HG03280 (cell line): ENCODE measurements around the gene BIRC7.

Experiments used
- ATAC-seq: cut with Tn5 transposase; IDR thresholded peaks from one replicate; pipeline ENCODE4 v1.9.1; 2021; ENCODE audit warnings: mild to moderate bottlenecking, moderate library complexity; ENCODE audit not compliant: unreplicated experiment

Gene BIRC7

DNA sequence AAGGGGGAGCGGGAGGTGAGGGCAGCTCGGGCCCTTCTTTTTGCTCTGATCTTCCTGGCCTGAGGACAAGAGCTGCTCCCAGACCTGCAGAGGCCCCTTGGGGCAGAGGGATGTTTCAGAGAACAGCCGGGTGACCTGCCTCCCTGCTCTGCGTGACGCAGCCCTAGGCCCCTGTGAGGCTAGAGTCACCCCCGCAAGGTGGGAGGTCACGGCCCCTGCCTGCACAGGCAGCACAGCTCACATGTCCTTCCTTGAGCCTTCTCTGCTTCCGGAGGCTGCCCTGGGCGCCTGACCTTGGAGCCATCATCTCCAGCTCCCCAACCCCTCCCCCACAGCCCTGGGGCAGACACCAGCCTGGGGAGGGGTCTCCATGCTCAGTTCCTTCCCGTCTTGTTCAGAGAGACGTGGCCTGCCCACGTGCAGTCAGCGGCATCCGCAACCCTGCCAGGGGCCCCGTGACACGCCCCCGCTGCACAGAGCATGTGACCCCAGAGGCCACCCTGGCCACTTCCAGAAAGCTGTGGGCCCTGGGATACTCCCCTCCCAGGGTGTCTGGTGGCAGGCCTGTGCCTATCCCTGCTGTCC lies at the start of gene BIRC7:
Gene BIRC7, plus strand, starts transcription at position 507 of the 585 bp plus-strand sequence. CDS start 192 bp downstream, outside the sequence.
- no peak for ATAC-seq

DNA sequence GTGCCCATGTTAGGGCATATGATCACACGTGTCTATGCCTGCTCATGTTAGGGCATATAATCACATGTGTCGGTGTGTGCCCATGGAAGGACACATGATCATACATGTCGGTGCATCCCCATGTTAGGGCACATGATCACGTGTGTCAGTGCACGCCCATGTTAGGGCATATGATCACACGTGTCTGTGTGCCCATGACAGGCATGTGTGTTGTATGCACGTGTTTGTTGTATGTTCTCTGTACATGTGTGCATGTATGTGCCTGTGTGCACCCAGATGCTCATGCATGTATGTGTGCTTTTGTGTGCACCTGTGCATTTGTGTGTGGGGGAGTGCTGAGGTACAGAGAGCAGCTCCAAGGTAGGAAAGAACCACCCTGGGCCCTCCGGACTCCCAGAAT lies 49.6 kb upstream of the BIRC7 start:
- ATAC-seq, result no peak

GRCh38 chr20:63186528-63187316 lies 49.0 kb upstream of the BIRC7 start:
- no peak for ATAC-seq

DNA sequence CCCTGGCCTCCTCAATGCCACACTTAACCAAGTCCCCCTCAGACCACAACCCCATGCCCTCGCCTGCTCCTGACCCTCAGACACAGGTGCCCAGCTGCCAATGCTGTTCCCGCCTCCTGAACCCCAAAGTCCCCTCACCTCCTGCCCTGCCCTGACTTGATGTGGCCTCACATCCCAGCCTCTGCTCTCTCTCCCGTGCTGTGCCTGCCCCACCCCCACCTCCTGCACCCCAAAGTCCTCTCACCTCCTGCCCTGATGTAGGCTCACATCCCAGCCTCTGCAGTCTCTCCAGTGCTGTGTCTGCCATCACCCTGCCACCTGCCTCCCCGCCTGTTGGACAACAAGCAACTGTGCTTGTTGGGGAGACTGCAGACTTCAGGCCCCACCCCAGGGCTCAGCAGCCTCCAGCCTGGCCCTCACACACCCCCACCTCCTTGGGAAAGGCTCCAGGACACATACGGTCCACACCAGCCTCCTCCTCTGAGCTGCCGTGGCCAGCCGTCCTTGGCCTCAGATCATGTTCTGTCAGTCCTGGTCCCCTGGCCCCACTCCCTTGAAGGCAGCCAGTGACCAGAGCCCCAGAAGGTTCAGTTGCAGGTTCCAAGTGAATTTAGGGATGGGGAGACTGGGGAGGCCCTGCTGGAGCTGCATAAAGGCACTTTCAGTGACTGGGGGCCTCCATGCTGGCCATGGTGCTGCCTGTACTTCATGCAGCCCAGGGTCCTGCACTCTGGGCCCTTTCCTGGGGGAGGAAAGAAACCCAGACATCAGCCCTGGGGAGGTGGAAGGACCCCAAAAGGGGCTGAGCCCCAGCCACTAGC lies 48.2 kb upstream of the BIRC7 start:
- ATAC-seq, result no peak

DNA sequence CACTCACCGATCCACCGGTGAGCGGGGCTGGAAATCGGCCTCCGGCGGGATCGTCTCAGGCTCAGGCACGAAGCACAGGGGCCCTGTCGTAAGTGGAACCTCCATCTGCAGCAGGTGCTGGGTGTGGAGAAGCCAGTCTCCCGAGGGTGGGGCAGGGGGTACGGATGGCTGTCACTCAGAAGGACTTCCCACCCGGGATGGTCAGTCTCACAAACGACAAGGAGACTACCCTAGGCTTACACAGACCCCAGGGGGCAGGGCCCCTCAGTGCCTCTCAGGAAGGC lies 47.6 kb upstream of the BIRC7 start:
- ATAC-seq, result no peak

DNA sequence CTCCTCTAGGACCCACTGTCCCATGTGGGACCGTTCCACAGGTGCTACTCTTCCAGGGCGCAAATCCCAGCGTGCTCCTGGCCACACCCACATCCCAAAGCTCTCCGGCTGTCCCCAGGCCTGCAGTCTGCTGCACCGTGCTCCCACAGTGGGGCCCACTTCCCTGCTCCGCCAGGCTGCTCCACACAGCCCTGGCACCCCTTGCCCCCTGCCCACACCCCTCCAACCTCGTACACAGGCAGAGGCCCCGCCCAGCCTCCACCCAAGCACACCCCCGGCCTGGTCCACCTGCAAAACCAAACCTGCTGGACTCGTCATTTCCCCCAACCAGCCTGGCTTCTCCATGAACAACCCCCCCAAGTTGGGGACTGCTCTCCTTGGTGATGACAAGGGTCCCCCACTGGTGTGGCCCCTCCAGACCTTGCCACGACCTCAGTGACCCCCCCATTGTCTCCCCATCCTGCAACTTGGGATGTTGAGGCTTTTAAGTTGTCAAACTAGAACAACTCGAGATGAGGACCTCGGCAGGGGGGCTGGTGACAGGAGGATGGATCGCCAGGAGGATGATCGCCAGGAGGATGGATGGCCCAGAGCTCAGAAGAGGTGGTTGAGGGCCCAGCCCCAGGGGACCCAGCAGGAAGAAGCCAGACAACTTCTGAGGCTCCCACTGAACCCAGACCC lies 46.9 kb upstream of the BIRC7 start:
- ATAC-seq, result no peak

DNA sequence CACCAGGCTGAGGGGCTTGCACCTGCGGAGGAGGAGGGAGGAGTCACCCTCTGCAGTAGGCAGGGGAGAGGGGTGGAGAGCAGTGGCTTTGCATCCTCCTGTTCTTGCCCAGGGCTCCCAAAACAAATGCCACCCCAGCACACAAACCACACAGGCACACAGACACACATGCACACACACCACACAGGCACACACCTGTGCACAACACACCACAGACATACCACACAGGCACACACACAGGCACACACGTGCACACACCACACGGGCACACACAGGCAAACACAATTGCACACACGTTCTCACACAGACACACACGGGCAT lies 46.4 kb upstream of the BIRC7 start:
- no peak for ATAC-seq

DNA sequence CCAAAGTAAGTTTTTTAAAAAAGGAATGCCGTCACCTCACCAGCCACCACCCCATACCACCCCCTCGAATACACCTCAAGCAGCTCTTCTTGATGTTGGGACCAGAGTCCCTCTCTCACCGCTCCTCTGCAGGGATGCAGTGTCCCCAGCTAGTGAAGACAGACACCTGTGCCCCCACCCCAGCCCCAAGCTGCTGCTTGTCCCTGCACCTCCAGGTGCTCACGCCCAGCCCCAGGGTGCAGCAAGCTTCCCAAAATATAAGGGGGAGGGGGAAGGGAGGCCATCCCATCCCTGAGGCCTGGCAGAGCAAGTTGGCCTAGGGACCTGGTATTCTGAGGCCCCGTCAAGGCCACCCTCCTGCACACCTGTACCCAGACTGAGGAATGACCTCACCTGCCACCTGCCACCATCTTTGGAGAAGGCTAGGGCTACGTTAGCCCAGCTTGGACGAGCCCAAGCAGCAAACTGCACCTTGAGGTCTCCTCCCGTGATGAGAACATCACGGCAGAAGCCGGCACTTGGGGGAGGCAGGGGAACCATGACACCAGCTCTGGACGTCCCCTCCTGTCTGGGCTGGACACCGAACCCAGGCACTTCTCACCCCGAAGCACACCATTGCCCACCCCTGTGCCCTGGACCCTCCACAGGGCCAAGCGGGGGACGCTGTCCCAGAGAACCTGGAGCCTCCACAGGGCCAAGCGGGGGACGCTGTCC lies 45.7 kb upstream of the BIRC7 start:
- no peak for ATAC-seq

DNA sequence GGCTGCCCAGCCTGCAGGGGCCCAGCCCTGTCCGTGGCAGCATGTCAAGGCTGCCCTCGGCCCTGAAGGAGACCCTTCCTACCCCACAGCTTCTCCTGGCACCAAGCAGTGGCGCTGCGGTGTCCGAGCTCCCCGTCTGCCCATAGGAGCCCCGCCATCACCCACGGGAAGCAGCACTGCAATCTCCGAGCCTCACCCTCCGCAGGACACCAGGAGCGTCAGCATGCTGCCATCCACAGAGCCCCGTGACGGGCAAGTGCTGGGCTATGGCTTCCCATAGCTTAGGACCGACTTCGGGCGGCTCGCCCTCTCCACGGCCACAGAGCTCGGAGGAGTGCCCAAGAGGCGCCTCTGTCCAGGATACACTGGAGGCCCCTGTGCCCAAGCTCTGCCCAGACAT lies 44.9 kb upstream of the BIRC7 start:
- ATAC-seq, result no peak

- ATAC-seq, result no peak
Measured at GRCh38 chr20:63191400-63191799, 44.3 kb upstream of the BIRC7 start.

GRCh38 chr20:63192721-63193120 lies 43.0 kb upstream of the BIRC7 start:
- no peak for ATAC-seq

GRCh38 chr20:63194007-63194796 lies 41.5 kb upstream of the BIRC7 start:
- ATAC-seq, result no peak

- ATAC-seq, result no peak
Measured at GRCh38 chr20:63194797-63195173, 40.9 kb upstream of the BIRC7 start.

DNA sequence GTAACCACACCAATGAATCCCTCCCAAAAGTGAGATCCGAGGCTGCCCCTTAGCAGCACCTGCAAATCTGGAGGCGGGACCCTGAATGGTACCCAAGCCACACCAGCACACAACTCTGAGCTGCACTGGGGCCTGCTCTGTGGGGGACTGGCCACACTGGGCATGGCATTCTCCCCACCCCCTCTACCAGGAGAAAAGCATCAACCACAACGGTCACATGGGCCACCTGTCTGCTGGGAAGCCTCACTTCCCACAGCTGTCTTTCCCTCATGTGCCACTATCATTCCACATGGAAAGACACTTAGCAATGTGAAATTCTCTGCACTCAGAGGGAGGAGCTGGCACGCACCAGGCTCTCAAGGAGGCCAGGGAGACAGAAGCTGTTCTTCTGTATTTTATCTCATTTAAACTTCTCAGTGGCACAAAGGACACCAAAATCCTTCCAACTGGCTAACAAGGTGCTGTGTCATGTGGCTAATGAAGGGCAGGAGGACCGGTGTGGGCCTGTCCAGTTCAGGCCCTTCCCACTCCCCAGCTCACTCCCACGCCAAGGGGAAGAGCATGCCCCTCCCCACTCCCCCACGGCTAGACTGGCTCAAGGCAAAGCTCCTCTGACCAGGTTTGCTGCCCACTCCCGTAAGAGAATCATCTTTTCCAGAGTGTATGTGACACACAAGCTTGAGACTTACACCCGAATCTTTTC lies 38.8 kb upstream of the BIRC7 start:
- ATAC-seq, result no peak

DNA sequence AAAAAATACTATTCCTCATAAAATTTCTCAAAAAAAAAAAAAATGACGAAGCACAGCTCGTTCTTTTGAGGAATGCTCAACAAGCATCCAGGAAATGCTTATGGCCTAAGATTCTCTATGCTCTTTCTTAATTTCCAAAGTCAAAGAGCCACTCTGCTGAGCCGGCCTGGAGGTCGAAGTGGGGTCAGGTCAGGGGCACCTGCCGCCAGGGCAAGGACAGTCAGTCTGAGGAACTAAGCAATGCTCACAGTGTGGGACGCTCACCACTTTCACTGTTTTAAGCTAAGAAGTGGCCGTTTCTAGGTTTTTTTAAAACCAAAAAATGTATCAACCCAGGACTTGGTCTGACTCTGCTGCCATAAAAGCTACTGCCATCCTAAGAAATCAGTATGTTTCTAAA lies 37.1 kb upstream of the BIRC7 start:
- ATAC-seq, result no peak

- ATAC-seq, result no peak
Measured at GRCh38 chr20:63202021-63202420, 33.7 kb upstream of the BIRC7 start.

DNA sequence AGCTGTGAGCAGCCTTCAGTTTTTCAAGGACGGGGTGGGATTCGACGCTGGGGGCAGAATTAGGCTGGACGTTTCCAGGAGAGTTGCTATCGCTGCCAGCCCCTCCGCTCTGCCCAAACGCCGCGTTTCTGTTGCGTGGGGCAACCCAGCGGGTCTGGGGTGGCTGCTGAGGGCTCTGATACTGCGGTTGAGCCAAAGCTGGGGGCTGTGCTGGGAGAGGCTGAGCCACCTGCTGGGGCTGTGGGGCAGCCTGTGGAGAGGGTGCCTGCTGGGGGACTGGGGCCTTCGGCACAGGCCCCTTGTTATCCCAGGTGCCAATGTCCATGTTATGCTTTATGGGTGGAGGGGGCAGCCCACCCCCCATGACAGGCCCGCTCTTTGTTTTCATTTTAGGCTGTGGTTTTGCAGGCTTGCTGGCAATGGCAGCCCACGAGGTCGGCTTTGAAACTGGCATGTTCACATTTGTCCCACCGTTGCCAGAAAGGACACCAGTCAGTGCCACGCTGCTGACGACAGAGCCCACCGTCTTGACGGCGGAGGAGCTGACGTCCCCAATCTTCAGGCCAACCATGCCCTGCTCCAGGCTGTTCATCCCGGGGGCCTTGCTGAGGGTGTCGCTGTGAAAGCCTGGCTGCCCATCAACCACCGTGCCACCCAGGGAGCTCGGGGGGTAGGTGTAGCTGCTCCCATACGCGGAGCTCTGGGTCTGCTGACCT lies 32.7 kb upstream of the BIRC7 start:
- ATAC-seq, result no peak

DNA sequence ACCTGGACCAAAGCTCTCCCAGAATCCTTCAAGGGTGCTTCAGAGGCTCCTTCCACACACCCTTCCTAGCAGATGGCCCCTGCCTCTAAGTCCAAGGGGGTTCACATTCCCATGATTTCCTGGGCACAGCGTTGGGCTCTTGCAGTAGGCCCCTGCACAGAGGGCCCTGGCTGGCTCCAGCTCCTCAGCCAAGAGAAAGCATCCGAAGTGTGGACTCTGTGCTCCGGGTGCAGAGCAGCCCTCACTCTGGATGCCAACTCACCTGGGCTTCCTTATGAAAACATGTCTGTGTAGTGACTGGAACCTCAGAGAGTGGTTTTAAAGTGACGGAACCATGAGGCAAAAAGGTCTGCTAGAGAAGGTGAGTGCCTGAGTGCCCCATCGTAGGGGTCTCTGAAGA lies 31.3 kb upstream of the BIRC7 start:
- no peak for ATAC-seq

DNA sequence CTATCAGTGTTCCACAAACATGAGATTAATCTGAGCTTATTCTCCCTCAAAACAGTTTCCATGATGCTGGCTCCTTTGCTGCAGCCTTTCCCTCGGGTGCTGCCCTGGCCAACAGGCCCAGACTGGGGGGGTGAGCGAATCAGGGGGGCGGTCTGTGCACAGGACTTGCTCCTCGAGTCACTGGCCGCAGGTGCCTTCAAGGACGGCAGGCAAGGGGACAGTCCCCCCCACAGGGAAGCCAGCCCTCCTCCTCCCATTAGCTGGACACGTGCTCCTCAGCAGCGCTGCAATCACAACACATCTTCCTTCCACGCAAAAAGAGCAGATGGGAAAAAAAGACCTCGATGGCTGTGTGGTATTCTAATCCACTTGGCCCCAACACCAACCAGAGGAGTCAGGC lies 29.8 kb upstream of the BIRC7 start:
- ATAC-seq, result no peak
